ENCODE measurements around the gene TMEM109. TPM values are rescaled to one million over a fixed set of nuclear protein-coding genes. Genes with fewer than 3 reads are reported as not detected.
A peak's percentile ranks its signal among the peaks of the same experiment; 100 is the strongest.
"Not testable (repeated sequence)": the region's sequence is repeated elsewhere in the genome, so short reads cannot be mapped to it uniquely, and the experiment has no call there.

Gene TMEM109
- total and polyA plus RNA-seq, 7 experiments from 2014 or later, result 49.8 to 287 (median 60.5) TPM

DNA sequence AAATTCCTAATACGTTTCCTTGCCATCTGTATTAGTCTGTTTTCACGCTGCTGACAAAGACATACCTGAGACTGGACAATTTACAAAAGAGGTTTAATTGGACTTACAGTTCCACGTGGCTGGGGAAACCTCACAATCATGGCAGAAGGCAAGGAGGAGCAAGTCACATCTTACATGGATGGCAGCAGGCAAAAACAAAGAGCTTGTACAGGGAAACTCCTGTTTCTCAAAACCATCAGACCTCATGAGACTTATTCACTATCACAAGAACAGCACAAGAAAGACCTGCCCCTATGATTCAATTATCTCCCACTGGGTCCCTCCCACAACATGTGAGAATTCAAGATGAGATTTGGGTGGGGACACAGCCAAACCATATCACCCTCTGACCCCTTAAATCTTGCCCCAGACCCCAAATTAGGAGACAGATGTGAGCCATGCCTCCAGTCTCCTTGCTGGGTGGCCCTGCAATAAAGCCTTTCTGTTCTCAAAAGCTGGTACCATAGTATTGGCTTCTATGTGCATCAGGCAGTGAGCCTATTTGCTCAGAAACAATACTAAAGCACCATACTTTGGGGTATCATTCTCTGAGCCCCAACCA is 4.2 kb upstream of the TMEM109 start:
- H3K27ac Mint-ChIP-seq, result peak overlapping the region in 7 of 9 donors; percentile 12 to 99 (median 28)
- intact Hi-C loops (cut with micrococcal nuclease), result loop anchor here (5.0 to 10.0 kb wide), 6 partner anchors 78 to 1213 kb away; partner anchors contain the start of genes CYB561A3 (in 1 of the 2), DDB1 (in 1 of the 2), INCENP (in 1 of the 2) and SDHAF2 (in 1 of the 2)

DNA sequence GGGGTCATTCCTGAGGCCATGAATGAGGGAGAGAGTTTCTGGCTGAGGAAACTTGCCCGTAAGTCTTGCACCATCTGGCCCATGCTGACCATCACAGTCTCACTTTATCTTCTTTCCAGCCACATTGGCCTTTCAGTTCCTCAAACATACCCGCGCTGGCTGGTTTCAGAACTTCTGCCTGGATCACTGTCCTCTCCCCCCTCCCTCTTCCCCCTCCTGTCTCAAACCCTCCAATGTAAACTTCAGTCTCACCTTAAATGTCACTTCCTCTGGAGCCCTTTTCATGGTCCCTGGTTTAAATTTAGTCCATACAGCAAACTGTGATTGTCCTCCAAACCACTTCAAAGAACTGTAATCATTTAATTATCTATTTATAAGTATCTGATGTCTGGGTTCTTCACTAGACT is 3.7 kb upstream of the TMEM109 start:
- H3K4me1 Mint-ChIP-seq, result peaks cover 36 to 73% (median 65%) of the 10 kb centered on the region in 7 donors

More for the DNA sequence above, 4.2 kb upstream of the TMEM109 start:
- H3K4me3 ChIP-seq (ENCODE audit: low read length); H3K9me3 Mint-ChIP-seq; H3K9me3 ChIP-seq (ENCODE audit: control insufficient read depth in 2 of 3, low read length in 3 of 3); H3K27me3 ChIP-seq (ENCODE audit: control insufficient read depth in 2 of 2, insufficient read depth in 2 of 2, low read length in 2 of 2); POLR2A ChIA-PET; H3K36me3 Mint-ChIP-seq; H3K36me3 ChIP-seq (ENCODE audit: control insufficient read depth in 2 of 3, insufficient read depth in 3 of 3, low read length in 3 of 3); CTCF ChIA-PET; ATAC-seq; DNase-seq; H3K27ac ChIP-seq (ENCODE audit: low read depth, low read length); H3K4me3 Mint-ChIP-seq: not testable (repeated sequence)
- peaks cover 42 to 47% of the 10 kb centered on the region in 2 donors for H3K4me1 ChIP-seq (ENCODE audit: control insufficient read depth in 2 of 2, insufficient read depth in 2 of 2, low read length in 2 of 2)
- H3K27me3 Mint-ChIP-seq, result peaks cover 0 to 14% (median 0%) of the 10 kb centered on the region in 5 donors
- H3K4me1 Mint-ChIP-seq, result peaks cover 36 to 74% (median 68%) of the 10 kb centered on the region in 7 donors

DNA sequence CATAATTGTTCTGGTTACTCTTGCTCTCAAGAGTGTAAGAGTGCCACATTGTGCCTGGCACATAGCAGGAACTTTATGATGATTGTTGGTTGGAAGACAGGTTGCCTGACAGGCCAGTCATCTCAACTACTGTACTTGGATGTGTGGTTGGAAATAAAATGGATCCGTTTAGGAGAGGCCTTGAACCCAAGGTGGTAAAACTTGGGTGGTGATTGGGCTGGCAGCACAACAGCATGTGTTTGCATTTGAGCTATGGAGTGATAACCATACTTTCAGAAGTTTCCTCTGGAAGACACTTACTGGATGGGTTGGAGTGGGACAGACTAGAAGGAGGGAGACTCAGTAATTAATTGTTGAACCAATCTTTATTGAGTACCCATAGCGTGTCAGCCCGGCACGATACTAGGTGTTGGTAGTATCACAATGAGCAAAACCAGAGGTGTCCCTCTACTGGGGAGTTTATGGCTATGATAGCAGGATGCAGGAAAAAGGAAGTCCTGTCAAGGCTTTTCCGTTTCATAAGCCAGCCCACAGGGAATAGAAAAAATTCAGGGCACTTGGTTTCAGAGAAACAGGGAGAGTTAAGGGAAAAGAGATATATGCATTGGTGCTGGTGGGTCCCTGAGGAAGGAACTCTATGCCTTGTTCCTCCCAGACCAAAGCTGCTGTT is 3.1 kb upstream of the TMEM109 start:
- no peaks in the 10 kb centered on the region for H3K27me3 ChIP-seq (ENCODE audit: control insufficient read depth in 2 of 2, insufficient read depth in 2 of 2, low read length in 2 of 2)
- DNase-seq (no peak), ATAC-seq (no peak)
- intact Hi-C loops (cut with micrococcal nuclease), result loop anchor here (5.0 to 10.0 kb wide), 4 partner anchors 76 to 524 kb away; partner anchors contain the start of genes CYB561A3 (in 1 of the 2), SDHAF2 (in 1 of the 2) and TMEM138 (in 1 of the 2)
- ChIA-PET POLR2A (no interaction called here), CTCF (interaction anchor here (3.6 kb wide), 1 partner anchor 11 kb away, joined by 15 read pairs; no protein-coding TSS in a partner anchor)
- peaks cover 0 to 14% (median 0%) of the 10 kb centered on the region in 5 donors for H3K27me3 Mint-ChIP-seq
- H3K9me3 ChIP-seq (ENCODE audit: control insufficient read depth in 2 of 3, low read length in 3 of 3), result no peaks in the 10 kb centered on the region
- H3K4me1 Mint-ChIP-seq, result peaks cover 38 to 74% (median 66%) of the 10 kb centered on the region in 7 donors
- H3K4me3 ChIP-seq (ENCODE audit: low read length), result no peak overlapping the region
- H3K4me3 Mint-ChIP-seq, result peak overlapping the region in 5 of 10 donors; percentile 6 to 91 (median 25)
- peaks cover 0 to 6% (median 0%) of the 10 kb centered on the region in 11 donors for H3K9me3 Mint-ChIP-seq
- peaks cover 0 to 3% (median 0%) of the 10 kb centered on the region in 5 donors for H3K36me3 Mint-ChIP-seq
- H3K27ac Mint-ChIP-seq, result peak overlapping the region in 7 of 9 donors; percentile 76 to 99 (median 95)
- peaks cover 0 to 5% (median 0%) of the 10 kb centered on the region in 3 experiments for H3K36me3 ChIP-seq (ENCODE audit: control insufficient read depth in 2 of 3, insufficient read depth in 3 of 3, low read length in 3 of 3)
- peak overlapping the region; percentile 71 for H3K27ac ChIP-seq (ENCODE audit: low read depth, low read length)
- H3K4me1 ChIP-seq (ENCODE audit: control insufficient read depth in 2 of 2, insufficient read depth in 2 of 2, low read length in 2 of 2), result peaks cover 39 to 43% of the 10 kb centered on the region in 2 donors

More for the DNA sequence above, 3.7 kb upstream of the TMEM109 start:
- peaks cover 0 to 14% (median 0%) of the 10 kb centered on the region in 5 donors for H3K27me3 Mint-ChIP-seq
- H3K4me1 ChIP-seq (ENCODE audit: control insufficient read depth in 2 of 2, insufficient read depth in 2 of 2, low read length in 2 of 2), result peaks cover 40 to 42% of the 10 kb centered on the region in 2 donors
- no peak overlapping the region for H3K4me3 ChIP-seq (ENCODE audit: low read length)
- ChIA-PET POLR2A (no interaction called here), CTCF (no interaction called here)
- ATAC-seq (no peak), DNase-seq (no peak)
- no peaks in the 10 kb centered on the region for H3K9me3 ChIP-seq (ENCODE audit: control insufficient read depth in 2 of 3, low read length in 3 of 3)
- H3K27ac ChIP-seq (ENCODE audit: low read depth, low read length), result no peak overlapping the region
- peaks cover 0 to 6% (median 0%) of the 10 kb centered on the region in 11 donors for H3K9me3 Mint-ChIP-seq
- H3K36me3 ChIP-seq (ENCODE audit: control insufficient read depth in 2 of 3, insufficient read depth in 3 of 3, low read length in 3 of 3), result peaks cover 0 to 5% (median 0%) of the 10 kb centered on the region in 3 experiments
- no peak overlapping the region for H3K4me3 Mint-ChIP-seq
- peak overlapping the region in 6 of 9 donors; percentile 76 to 99 (median 96) for H3K27ac Mint-ChIP-seq
- H3K36me3 Mint-ChIP-seq, result peaks cover 0 to 2% (median 0%) of the 10 kb centered on the region in 5 donors
- intact Hi-C loops (cut with micrococcal nuclease), result loop anchor here (5.0 to 10.0 kb wide), 4 partner anchors 77 to 525 kb away; partner anchors contain the start of genes CYB561A3 (in 1 of the 2), SDHAF2 (in 1 of the 2) and TMEM138 (in 1 of the 2)
- no peaks in the 10 kb centered on the region for H3K27me3 ChIP-seq (ENCODE audit: control insufficient read depth in 2 of 2, insufficient read depth in 2 of 2, low read length in 2 of 2)

DNA sequence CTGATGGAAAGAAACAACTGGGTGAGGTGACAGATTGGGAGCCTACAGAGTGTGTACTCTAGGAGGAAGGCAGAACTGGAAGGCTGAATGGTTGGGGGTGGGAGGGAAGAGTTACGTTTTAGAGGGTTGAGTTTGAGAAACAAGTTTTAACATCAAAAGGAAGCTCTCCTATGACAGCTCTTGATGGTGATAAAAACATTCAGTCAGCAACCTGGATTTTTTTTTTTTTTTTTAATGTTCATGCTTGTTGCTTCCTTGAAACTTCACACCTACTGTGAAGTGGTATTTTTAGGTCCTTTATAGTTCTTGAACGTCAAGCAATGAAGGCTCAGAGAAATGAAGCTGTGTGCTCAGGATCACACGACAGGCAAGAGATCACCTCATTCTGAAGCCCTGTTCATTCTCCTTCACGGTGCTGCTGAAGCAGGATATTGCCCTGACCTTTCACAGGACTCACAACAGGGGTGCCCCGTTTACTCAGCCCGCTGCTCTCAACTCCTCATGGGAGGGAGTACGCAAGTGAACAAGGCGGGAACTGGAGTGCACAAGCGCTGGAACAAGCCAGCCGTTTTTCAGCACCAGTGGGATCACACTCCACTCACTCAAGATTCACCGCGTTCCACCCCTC is 1.6 kb upstream of the TMEM109 start:
- ChIA-PET POLR2A (interaction anchor here (0.6 to 5.1 kb wide), 14 partner anchors 8 to 1764 kb away, joined by 3 to 64 read pairs (median 4); partner anchors contain the start of genes OSBP and PRPF19), CTCF (interaction anchor here (0.6 to 3.6 kb wide), 4 partner anchors 9 to 130 kb away, joined by 3 to 15 read pairs (median 5); partner anchors contain the start of gene CD6)
- no peaks in the 10 kb centered on the region for H3K27me3 ChIP-seq (ENCODE audit: control insufficient read depth in 2 of 2, insufficient read depth in 2 of 2, low read length in 2 of 2)
- Mint-ChIP-seq H3K27ac (peak overlapping the region; percentile 89 to 99 (median 95)), H3K9me3 (peaks cover 0 to 6% (median 0%) of the 10 kb centered on the region in 11 donors), H3K27me3 (peaks cover 0 to 14% (median 0%) of the 10 kb centered on the region in 5 donors), H3K4me1 (peaks cover 41 to 79% (median 68%) of the 10 kb centered on the region in 7 donors), H3K4me3 (peak overlapping the region; percentile 60 to 99 (median 92)), H3K36me3 (peaks cover 0 to 7% (median 3%) of the 10 kb centered on the region in 5 donors)
- ATAC-seq (peak; percentile 68), DNase-seq (peak in 7 of 9 donors; percentile 66 to 85 (median 80))
- intact Hi-C loops (cut with micrococcal nuclease), result loop anchor here (5.0 to 10.0 kb wide), 4 partner anchors 75 to 522 kb away; partner anchors contain the start of genes CYB561A3 (in 1 of the 2), SDHAF2 (in 1 of the 2) and TMEM138 (in 1 of the 2)
- peak overlapping the region; percentile 94 for H3K4me3 ChIP-seq (ENCODE audit: low read length)
- H3K27ac ChIP-seq (ENCODE audit: low read depth, low read length), result peak overlapping the region; percentile 94
- peaks cover 0 to 5% (median 0%) of the 10 kb centered on the region in 3 experiments for H3K36me3 ChIP-seq (ENCODE audit: control insufficient read depth in 2 of 3, insufficient read depth in 3 of 3, low read length in 3 of 3)
- no peaks in the 10 kb centered on the region for H3K9me3 ChIP-seq (ENCODE audit: control insufficient read depth in 2 of 3, low read length in 3 of 3)
- H3K4me1 ChIP-seq (ENCODE audit: control insufficient read depth in 2 of 2, insufficient read depth in 2 of 2, low read length in 2 of 2), result peaks cover 44 to 45% of the 10 kb centered on the region in 2 donors

DNA sequence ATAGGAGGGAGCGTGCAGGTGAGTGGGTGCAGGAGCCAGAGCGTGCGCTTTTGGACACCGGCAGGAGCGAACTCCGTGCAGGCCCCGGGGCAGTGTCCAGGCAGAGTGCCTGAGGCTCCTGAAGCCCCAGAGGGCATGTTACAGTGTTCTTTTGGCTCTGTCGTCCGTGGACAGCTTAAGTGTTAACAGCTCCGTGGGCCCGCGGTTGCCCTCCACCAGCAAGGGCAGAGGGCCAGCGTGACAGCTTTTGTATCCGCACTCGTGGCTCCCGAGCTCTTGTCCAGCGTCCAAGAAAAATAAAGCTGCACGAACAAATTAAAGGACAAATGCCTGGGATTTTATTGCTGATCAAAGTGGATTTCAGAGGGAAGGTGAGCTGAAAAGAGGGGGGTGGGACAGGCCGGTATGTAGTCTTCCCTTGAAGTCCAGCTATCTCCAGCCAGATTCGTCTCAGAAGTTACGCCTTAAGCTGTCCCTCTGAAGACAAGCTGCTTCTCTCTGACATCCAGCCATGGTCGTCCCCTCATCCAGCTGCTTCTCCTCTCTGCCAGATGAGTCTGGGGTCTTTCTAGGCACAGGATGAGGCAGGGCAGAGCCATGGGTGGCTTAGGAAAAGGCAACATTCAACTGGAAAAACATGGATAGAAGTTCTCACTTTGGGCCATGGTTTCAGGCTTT is 968 bp upstream of the TMEM109 start:
- Mint-ChIP-seq H3K36me3 (peaks cover 0 to 7% (median 3%) of the 10 kb centered on the region in 5 donors), H3K4me3 (peak overlapping the region; percentile 91 to 99 (median 98)), H3K27me3 (peaks cover 0 to 14% (median 0%) of the 10 kb centered on the region in 5 donors), H3K9me3 (peaks cover 0 to 6% (median 0%) of the 10 kb centered on the region in 11 donors), H3K27ac (peak overlapping the region; percentile 91 to 99 (median 96)), H3K4me1 (peaks cover 38 to 74% (median 62%) of the 10 kb centered on the region in 7 donors)
- ChIA-PET CTCF (interaction anchor here (0.5 to 3.6 kb wide), 7 partner anchors 10 to 158 kb away, joined by 3 to 15 read pairs (median 3); partner anchors contain the start of gene CD6), POLR2A (interaction anchor here (0.7 to 5.1 kb wide), 15 partner anchors 9 to 1753 kb away, joined by 3 to 64 read pairs (median 5); partner anchors contain the start of genes CPSF7, PRPF19 and SDHAF2)
- intact Hi-C loops (cut with micrococcal nuclease), result loop anchor here (1.0 to 10.0 kb wide), 6 partner anchors 71 to 522 kb away; partner anchors contain the start of genes CCDC86 (in 1 of the 2), CPSF7 (in 1 of the 2), CYB561A3 (in 1 of the 2) and SDHAF2 (in 1 of the 2)
- Histone ChIP-seq H3K4me3 (ENCODE audit: low read length) (peak overlapping the region; percentile 94), H3K27ac (ENCODE audit: low read depth, low read length) (peak overlapping the region; percentile 94), H3K36me3 (ENCODE audit: control insufficient read depth in 2 of 3, insufficient read depth in 3 of 3, low read length in 3 of 3) (peaks cover 0 to 5% (median 0%) of the 10 kb centered on the region in 3 experiments), H3K9me3 (ENCODE audit: control insufficient read depth in 2 of 3, low read length in 3 of 3) (no peaks in the 10 kb centered on the region), H3K4me1 (ENCODE audit: control insufficient read depth in 2 of 2, insufficient read depth in 2 of 2, low read length in 2 of 2) (peaks cover 43 to 45% of the 10 kb centered on the region in 2 donors), H3K27me3 (ENCODE audit: control insufficient read depth in 2 of 2, insufficient read depth in 2 of 2, low read length in 2 of 2) (no peaks in the 10 kb centered on the region)
- DNase-seq (no peak), ATAC-seq (no peak)
